HCEC 1CT (cell line): ENCODE measurements around the gene NCS1.
A peak's percentile ranks its signal among the peaks of the same experiment; 100 is the strongest.
"Not testable (repeated sequence)": the region's sequence is repeated elsewhere in the genome, so short reads cannot be mapped to it uniquely, and the experiment has no call there.

Source experiments
- DNase-seq: peaks from one replicate; pipeline ENCODE4 v3.0.0-alpha.2; 2017

NCS1 gene

DNA sequence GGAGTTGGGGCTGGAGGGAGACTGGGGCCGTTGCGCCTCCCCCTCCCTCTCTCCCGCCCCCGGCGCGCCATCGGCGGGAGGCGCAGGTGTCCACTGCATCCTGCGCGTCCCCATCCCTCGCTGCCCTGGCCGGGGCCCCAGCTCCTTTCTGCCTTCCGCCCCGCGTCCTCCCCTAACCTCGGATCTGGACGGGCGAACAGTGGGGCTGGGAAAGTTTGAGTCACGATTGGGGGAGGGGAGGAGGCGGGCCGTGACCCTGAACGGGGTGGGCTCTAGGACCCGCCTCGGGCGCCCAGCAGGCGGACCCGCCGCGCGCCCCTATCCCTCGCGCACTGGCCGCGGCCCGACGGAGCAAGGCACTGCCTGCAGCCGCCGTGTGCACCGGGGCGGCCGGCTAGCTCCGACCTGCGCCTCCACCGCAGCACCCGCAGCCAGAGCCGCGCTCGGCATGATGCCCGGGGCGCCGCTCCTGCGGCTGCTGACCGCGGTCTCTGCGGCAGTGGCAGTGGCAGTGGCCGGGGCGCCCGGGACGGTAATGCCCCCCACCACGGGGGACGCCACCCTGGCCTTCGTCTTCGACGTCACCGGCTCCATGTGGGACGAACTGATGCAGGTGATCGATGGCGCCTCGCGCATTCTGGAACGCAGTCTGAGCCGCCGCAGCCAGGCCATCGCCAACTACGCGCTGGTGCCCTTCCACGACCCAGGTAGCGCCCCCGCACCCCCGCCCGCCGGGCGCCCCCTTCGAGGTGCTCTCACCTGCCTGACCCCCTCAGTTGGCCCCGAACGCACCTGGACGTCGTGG lies 93.4 kb downstream of the NCS1 start, which contains the start of gene HMCN2:
Gene HMCN2, plus strand, starts transcription at position 330 of the 805 bp plus-strand sequence. Its CDS starts 119 bp downstream, at position 449.
- no peak for DNase-seq

DNA sequence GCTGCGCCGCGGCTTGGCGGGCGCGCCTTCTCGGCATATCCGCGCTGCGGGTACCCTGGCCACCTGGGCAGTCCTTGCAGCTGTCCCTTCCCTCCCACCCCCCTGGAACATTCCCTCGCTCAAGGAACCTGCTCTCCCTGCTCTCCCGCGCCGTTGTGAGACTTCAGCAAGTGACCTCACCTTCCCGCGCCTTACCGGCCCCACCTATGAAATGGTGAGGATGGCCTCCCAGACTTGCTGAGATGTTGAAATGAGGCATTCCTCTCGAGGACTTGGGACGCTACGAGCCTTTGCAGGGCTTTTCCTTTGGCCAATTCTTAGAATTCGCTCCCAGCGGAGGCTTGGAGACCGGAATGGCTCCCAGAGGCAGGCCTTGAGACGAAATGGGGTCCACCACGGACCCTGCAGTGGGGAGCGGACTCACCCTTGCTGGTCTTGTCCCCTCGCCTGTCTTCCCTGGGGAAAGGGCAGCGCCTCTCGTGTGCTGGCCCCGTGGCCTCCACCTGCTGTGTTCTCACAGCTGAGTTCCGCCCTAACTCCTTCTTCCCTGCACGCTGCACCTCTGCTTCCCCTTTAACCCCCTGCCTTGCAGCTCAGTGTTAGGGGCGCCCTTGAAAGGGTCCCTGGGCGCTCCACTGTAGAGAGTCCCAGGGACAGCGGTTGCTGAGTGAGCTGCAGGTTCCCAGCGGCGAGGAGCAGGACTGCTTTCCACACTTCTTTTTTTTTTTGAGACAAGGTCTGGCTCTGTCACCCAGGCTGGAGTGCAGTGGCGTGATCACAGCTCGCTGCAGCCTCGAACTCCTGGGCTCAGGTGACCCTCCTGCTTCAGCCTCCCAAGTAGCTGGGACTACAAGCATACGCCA lies 94.3 kb downstream of the NCS1 start:
- no peak for DNase-seq

DNA sequence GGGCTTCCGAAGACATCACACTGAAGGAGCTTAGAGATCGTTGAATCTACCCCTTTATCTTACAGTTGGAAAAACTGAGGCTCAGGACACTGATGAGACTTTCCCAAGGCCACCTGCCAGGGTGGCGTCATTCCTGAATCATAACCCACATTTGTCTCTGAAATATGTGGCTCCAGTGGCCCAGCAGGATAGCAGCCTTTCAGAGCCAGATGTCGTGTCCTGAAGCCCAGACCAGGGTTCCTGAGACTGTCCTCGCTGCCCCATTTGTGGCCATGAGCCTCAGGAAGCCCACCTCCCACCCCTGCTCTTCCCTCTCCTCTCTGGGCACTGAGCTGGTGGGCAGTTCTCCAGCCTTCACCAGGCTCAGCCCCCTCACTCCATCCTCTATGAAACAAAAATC lies 95.7 kb downstream of the NCS1 start:
- DNase-seq, result no peak

DNA sequence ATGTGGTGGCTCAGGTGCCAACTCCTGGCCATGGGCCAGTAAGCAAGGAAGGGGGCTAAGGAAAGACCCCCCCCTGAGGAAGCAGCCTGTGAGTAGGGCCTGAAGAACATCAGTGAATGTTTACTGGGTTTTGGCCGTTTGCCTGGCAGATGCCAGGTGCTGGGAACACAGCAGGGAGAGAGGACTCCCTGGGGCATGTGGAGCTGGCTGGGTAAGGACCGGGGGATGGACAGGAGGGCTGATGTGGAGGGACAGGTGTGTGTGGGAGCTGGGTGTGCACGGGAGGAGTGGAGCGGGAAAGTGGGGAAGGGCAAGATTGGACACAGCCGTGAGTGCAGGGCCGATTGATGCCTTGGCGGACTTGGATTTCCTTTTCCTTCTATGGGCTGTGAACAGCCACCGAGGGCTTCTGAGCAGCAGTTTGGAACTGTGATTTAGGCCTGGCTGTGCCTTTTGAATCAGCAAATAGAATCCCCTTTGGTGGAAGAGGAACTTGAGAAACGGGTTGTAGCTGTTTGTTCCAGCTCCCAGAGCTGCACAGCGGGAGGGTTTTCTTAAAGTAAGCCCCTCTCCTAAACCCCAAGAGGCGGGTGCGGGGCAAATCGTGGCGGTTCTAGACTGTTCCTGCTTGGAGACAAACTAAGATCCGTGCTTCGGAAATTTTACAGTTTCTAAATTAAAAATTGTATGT lies 96.5 kb downstream of the NCS1 start:
- DNase-seq, result no peak

GRCh38 chr9:130271473-130271872 lies 99.3 kb downstream of the NCS1 start:
- DNase-seq, result no peak

GRCh38 chr9:130275156-130275555 lies 103.0 kb downstream of the NCS1 start:
- no peak for DNase-seq

DNA sequence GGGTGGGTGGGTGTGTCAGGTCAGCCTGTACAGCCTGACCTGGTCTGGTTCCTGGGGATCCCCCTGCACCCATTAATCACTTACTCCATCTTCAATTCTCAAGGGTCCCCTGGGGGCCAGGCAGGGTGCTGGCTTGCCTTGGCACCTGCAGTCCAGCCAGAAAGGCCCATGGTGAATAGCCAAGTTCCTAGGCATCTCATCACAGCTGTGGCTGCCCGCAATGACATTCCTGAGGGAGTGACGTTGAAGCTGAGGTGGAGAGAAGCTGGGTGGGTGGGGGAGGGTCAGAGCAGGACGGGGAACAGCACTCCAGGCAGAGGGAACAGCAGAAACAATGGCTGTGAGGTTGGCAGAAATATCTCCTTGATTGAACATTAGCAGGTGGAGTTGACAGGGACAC lies 103.9 kb downstream of the NCS1 start:
- DNase-seq, result peak; percentile 43

DNA sequence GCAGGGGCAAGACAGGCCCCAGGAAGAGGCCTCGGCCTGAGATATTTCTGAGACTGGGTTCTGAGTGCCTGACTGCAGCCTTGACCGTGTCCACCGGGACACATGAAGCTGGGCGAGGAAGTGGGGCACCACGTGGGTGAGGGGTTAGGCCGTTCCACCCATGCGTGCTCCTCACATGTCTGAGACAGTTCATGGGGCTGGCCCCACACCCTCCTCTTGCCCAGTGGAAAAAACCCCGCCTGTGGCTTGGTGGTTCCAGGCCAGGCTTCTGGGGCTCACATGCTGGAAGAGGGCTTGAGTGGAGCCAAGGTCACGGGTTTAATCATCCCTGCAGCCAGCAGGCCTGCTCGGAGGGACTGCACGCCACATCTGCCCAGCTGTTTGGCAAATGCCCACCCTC lies 104.8 kb downstream of the NCS1 start:
- no peak for DNase-seq

DNA sequence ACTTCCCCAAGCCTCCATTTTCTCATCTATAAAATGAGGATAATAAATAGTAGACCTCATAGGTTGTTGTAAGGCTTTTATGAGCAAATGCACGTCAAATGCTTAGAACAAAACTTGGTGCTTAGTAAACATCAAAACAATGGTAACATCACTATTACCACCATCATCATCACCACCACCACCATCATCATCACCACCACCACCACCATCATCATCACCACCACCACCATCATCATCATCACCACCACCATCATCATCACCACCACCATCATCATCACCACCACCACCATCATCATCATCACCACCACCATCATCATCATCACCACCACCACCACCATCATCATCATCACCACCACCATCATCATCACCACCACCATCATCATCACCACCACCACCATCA lies 105.3 kb downstream of the NCS1 start:
- DNase-seq, result not testable (repeated sequence)

- DNase-seq, result no peak
These were observed 111.5 kb downstream of the NCS1 start for GRCh38 chr9:130283539-130284248.

- no peak for DNase-seq
These were observed 112.0 kb downstream of the NCS1 start for GRCh38 chr9:130284249-130284625.

DNA sequence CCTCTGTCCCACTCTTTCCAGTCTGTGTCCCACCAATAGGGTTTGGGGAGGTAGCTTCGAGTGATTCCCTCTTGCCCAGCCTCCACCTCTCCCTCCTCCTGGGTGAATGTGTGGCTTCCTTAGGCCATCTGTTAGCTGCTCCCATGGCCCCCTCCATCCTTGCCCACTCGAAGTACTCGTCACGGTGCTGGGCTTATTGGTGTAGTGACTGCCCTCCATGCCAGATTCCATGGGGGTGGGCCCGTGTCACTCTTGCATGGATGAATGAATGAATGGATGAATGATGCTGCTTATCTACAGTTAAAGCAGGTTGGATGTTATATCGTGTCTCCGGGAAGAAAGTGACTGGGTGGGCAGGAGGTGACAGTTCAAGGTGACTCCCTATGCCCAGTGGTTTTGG lies 112.5 kb downstream of the NCS1 start:
- DNase-seq, result no peak

DNA sequence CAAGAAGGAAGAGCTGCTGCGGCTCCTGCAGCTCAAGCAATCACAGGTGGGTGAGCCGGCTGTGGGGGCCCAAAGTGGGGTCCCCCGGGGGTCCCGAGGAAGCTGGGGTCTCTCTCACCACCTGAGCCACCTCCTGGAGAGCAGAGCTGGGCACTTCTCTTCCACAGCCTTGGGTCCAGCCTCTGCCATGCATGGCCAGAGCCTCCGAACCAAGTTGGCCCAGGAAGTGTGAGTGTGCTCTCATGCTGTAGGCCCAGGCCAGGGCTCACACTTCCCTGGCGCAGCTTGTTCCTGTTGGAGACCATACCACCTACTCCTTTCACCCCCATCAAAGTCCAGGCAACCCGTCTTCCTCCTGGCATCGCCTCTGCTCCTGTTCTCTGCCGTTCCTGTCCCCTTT lies 113.1 kb downstream of the NCS1 start:
- DNase-seq, result no peak

DNA sequence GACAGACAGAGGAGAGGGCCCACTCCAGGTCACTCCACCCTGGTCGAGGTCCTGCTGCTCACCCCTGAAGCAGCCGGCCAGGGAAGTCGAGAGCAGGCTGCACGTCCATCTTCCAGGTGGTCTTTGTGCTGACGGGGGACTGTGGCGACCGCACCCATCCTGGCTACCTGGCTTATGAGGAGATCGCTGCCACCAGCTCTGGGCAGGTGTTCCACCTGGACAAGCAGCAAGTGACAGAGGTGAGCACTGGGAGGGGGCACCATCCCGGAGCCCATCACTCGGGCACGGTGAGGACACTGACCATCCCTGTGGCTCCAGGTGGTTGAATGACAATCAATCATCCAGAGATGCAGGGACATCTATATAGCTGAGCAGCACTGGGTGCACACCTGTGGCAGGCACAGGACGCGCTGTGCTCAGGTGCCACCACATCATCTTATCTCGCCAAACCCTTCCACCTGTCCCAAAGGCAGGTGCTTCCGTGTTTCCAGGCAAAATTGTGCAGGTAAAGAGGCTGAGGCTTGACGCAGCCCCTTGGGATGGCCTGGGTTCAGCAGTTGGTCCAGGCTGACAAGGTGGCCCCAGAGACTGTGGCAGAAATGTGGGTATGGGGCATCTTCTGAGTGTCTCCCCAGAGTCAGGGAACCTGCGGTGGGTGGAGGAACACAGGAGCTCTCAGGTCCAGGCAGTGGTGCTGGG lies 114.0 kb downstream of the NCS1 start:
- DNase-seq, result no peak
